Trophoblast cell (in vitro differentiated cells and primary cell): ENCODE data around the gene C5orf15.

Experiments used
- DNase-seq, 2 donors: peaks; one replicate each; pipeline ENCODE4 v3.0.0-alpha.2; 2016
- H2AFZ ChIP-seq: 2 replicates; pipeline ENCODE4 v1.6.1; 2013; ENCODE audit warnings: low read length, moderate library complexity, mild to moderate bottlenecking; ENCODE audit not compliant: insufficient read depth, poor library complexity
- H2AK5ac ChIP-seq: 2 replicates; pipeline ENCODE4 v1.6.1; 2013; ENCODE audit warnings: mild to moderate bottlenecking, low read length
- H2BK120ac ChIP-seq: 2 replicates; pipeline ENCODE4 v1.6.1; 2013; ENCODE audit warnings: low read length, mild to moderate bottlenecking, moderate library complexity; ENCODE audit not compliant: insufficient read depth, poor library complexity
- H2BK12ac ChIP-seq: 2 replicates; pipeline ENCODE4 v1.6.1; 2013; ENCODE audit warnings: mild to moderate bottlenecking, low read length, moderate library complexity
- H2BK5ac ChIP-seq: 2 replicates; pipeline ENCODE4 v1.6.1; 2013; ENCODE audit warnings: low read length, low read depth, moderate library complexity, mild to moderate bottlenecking; ENCODE audit not compliant: poor library complexity
- H3K14ac ChIP-seq: 2 replicates; pipeline ENCODE4 v1.6.1; 2013; ENCODE audit warnings: mild to moderate bottlenecking, low read length
- H3K18ac ChIP-seq: 2 replicates; pipeline ENCODE4 v1.6.1; 2013; ENCODE audit warnings: mild to moderate bottlenecking, low read length
- H3K23ac ChIP-seq: 2 replicates; pipeline ENCODE4 v1.6.1; 2013; ENCODE audit warnings: low read length
- H3K27ac ChIP-seq: 2 replicates; pipeline ENCODE4 v1.5.1; 2013; ENCODE audit warnings: low read depth, mild to moderate bottlenecking, inconsistent platforms, low read length, moderate library complexity
- H3K27me3 ChIP-seq: 2 replicates; pipeline ENCODE4 v1.6.1; 2013; ENCODE audit warnings: inconsistent platforms, mild to moderate bottlenecking, low read length, moderate library complexity; ENCODE audit not compliant: insufficient read depth
- H3K36me3 ChIP-seq, 2 experiments: 1 replicate in 1 of 2; 2 replicates in 1 of 2; pipeline ENCODE4 v1.6.1; 2013; ENCODE audit warnings: low read length in 2 of 2, mild to moderate bottlenecking in 2 of 2, moderate library complexity in 1 of 2; ENCODE audit not compliant: insufficient read depth in 2 of 2, control insufficient read depth in 1 of 2
- H3K4ac ChIP-seq: 2 replicates; pipeline ENCODE4 v1.6.1; 2013; ENCODE audit warnings: low read depth, mild to moderate bottlenecking, low read length, moderate library complexity
- H3K4me1 ChIP-seq, 2 experiments: 1 replicate in 1 of 2; 2 replicates in 1 of 2; pipeline ENCODE4 v1.6.1; 2013; ENCODE audit warnings: low read length in 2 of 2, mild to moderate bottlenecking in 2 of 2, moderate library complexity in 1 of 2; ENCODE audit not compliant: insufficient read depth in 2 of 2, control insufficient read depth in 1 of 2
- H3K4me2 ChIP-seq: 2 replicates; pipeline ENCODE4 v1.6.1; 2013; ENCODE audit warnings: inconsistent platforms, mild to moderate bottlenecking, low read length, moderate library complexity
- H3K4me3 ChIP-seq: 2 replicates; pipeline ENCODE4 v1.5.1; 2013; ENCODE audit warnings: mild to moderate bottlenecking, low read depth, low read length, inconsistent platforms
- H3K79me1 ChIP-seq: one replicate; pipeline ENCODE4 v1.6.1; 2013; ENCODE audit warnings: low read length
- H3K79me2 ChIP-seq: 2 replicates; pipeline ENCODE4 v1.6.1; 2013; ENCODE audit warnings: low read length, mild to moderate bottlenecking; ENCODE audit not compliant: control insufficient read depth, insufficient read depth, poor library complexity
- H3K9ac ChIP-seq: 2 replicates; pipeline ENCODE4 v1.6.1; 2013; ENCODE audit warnings: mild to moderate bottlenecking, low read length
- H3K9me3 ChIP-seq: 2 replicates; pipeline ENCODE4 v1.6.1; 2013; ENCODE audit warnings: low read depth, mild to moderate bottlenecking, control low read depth, inconsistent platforms, low read length; ENCODE audit not compliant: insufficient read depth
- H4K12ac ChIP-seq: 2 replicates; pipeline ENCODE4 v1.6.1; 2013; ENCODE audit warnings: low read depth, mild to moderate bottlenecking, low read length, moderate library complexity
- H4K8ac ChIP-seq: 2 replicates; pipeline ENCODE4 v1.6.1; 2013; ENCODE audit warnings: low read depth, mild to moderate bottlenecking, low read length, moderate library complexity
- H4K91ac ChIP-seq: one replicate; pipeline ENCODE4 v1.6.1; 2013; ENCODE audit warnings: low read depth, mild to moderate bottlenecking, low read length, moderate library complexity
- WGBS: extraction: QIAGEN DNeasy Blood & Tissue Kit; methylation state at CpG from one replicate; pipeline ENCODE4 v1.1.7; 2013; ENCODE audit warnings: missing lambda C conversion rate; ENCODE audit not compliant: insufficient read length, insufficient coverage; ENCODE audit errors: extremely low coverage; 5-methylcytosine and 5-hydroxymethylcytosine counted together

Gene C5orf15

GRCh38 chr5:133983674-133984073, 15.2 kb upstream of the C5orf15 start:
- Histone ChIP-seq H4K12ac (no peak overlapping the region), H2BK12ac (no peak overlapping the region), H3K79me2 (no peaks in the 10 kb centered on the region), H3K27me3 (no peaks in the 10 kb centered on the region), H2BK5ac (no peak overlapping the region), H2AFZ (no peak overlapping the region), H2AK5ac (no peak overlapping the region), H3K4me1 (no peaks in the 10 kb centered on the region), H3K4me2 (no peak overlapping the region), H3K36me3 (peaks cover 37 to 61% of the 10 kb centered on the region in 2 experiments), H3K23ac (no peak overlapping the region), H2BK120ac (no peak overlapping the region), H3K18ac (no peak overlapping the region), H3K14ac (no peak overlapping the region), H3K79me1 (no peaks in the 10 kb centered on the region), H3K4ac (no peak overlapping the region), H4K91ac (no peak overlapping the region), H3K9me3 (no peaks in the 10 kb centered on the region), H3K9ac (no peak overlapping the region), H4K8ac (no peak overlapping the region), H3K27ac (no peak overlapping the region), H3K4me3 (no peak overlapping the region)
- DNase-seq: no peak
- WGBS: no CpG with 5 or more reads among the region's 5 CpGs

GRCh38 chr5:133981714-133982113, 13.3 kb upstream of the C5orf15 start:
- H3K14ac ChIP-seq: no peak overlapping the region
- H4K91ac ChIP-seq: no peak overlapping the region
- no peak for DNase-seq
- H3K27ac ChIP-seq: no peak overlapping the region
- H3K4me1 ChIP-seq: no peaks in the 10 kb centered on the region
- no peak overlapping the region for H4K12ac ChIP-seq
- no peak overlapping the region for H2AFZ ChIP-seq
- no peaks in the 10 kb centered on the region for H3K27me3 ChIP-seq
- H3K79me2 ChIP-seq: no peaks in the 10 kb centered on the region
- H2BK120ac ChIP-seq: no peak overlapping the region
- no peak overlapping the region for H2BK12ac ChIP-seq
- H2AK5ac ChIP-seq: no peak overlapping the region
- H2BK5ac ChIP-seq: no peak overlapping the region
- H3K4me2 ChIP-seq: no peak overlapping the region
- H3K18ac ChIP-seq: no peak overlapping the region
- H4K8ac ChIP-seq: no peak overlapping the region
- H3K36me3 ChIP-seq: peaks cover 36 to 58% of the 10 kb centered on the region in 2 experiments
- H3K9me3 ChIP-seq: no peaks in the 10 kb centered on the region
- H3K9ac ChIP-seq: no peak overlapping the region
- WGBS: no CpG with 5 or more reads among the region's 1 CpG
- no peaks in the 10 kb centered on the region for H3K79me1 ChIP-seq
- H3K4ac ChIP-seq: no peak overlapping the region
- no peak overlapping the region for H3K23ac ChIP-seq
- H3K4me3 ChIP-seq: no peak overlapping the region

DNA sequence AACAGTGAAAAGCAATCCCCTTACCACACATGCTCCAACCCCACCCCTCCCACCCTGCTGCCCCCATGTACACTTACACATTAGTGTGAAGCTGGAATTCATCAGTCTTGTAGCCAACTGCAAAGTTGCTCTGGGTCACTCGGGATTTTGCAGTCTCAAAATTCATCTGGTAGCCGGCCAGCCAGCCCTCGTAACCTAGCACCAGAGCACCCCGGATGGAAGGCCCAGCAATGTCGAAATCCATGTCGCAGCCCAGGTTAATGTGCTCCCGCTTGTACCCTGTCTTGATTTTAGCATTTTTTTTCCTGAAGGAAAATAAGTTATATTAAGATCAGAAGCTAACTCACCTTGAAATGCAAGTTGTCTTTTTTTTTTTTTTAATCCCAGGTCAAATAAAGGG, 12.2 kb upstream of the C5orf15 start:
- no peak overlapping the region for H2BK5ac ChIP-seq
- no peak overlapping the region for H3K4me2 ChIP-seq
- no peak overlapping the region for H2BK120ac ChIP-seq
- H3K79me2 ChIP-seq: no peaks in the 10 kb centered on the region
- H3K9ac ChIP-seq: no peak overlapping the region
- H3K4me1 ChIP-seq: no peaks in the 10 kb centered on the region
- no peak overlapping the region for H3K4me3 ChIP-seq
- H3K27ac ChIP-seq: no peak overlapping the region
- no peaks in the 10 kb centered on the region for H3K79me1 ChIP-seq
- H3K14ac ChIP-seq: no peak overlapping the region
- no peak overlapping the region for H2AK5ac ChIP-seq
- H3K23ac ChIP-seq: no peak overlapping the region
- no peaks in the 10 kb centered on the region for H3K9me3 ChIP-seq
- H4K8ac ChIP-seq: no peak overlapping the region
- H3K36me3 ChIP-seq: peaks cover 36 to 52% of the 10 kb centered on the region in 2 experiments
- H2BK12ac ChIP-seq: no peak overlapping the region
- H4K12ac ChIP-seq: no peak overlapping the region
- WGBS: no CpG with 5 or more reads among the region's 7 CpGs
- H2AFZ ChIP-seq: no peak overlapping the region
- no peak overlapping the region for H3K4ac ChIP-seq
- no peak overlapping the region for H3K18ac ChIP-seq
- no peak overlapping the region for H4K91ac ChIP-seq
- DNase-seq: no peak
- H3K27me3 ChIP-seq: no peaks in the 10 kb centered on the region

DNA sequence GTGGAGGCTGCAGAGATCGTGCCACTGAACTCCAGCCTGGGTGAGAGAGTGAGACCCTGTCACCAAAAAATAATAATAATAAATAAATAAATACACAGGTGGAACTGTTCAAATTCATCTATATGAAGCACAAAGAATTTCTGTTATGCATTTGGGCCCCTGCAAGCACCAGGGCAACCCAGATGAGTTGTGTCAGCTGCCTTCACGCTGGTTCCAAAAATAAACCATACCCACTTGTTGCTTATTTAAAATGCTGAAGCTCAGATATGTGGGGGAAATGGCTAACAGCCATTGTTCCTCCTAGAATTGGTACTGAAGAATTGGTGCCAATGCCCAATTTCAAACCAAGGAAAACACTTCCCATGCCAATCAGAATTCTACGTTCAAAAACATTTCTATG, 10.5 kb upstream of the C5orf15 start:
- Histone ChIP-seq H3K27ac (no peak overlapping the region), H3K36me3 (peaks cover 41 to 54% of the 10 kb centered on the region in 2 experiments), H3K23ac (no peak overlapping the region), H3K79me2 (no peaks in the 10 kb centered on the region), H2AFZ (no peak overlapping the region), H4K91ac (no peak overlapping the region), H2AK5ac (no peak overlapping the region), H4K8ac (no peak overlapping the region), H3K27me3 (no peaks in the 10 kb centered on the region), H3K9ac (no peak overlapping the region), H4K12ac (no peak overlapping the region), H2BK120ac (no peak overlapping the region), H3K4me3 (no peak overlapping the region), H2BK5ac (no peak overlapping the region), H3K79me1 (no peaks in the 10 kb centered on the region), H3K4me1 (no peaks in the 10 kb centered on the region), H3K18ac (no peak overlapping the region), H3K14ac (no peak overlapping the region), H2BK12ac (no peak overlapping the region), H3K4ac (no peak overlapping the region), H3K4me2 (no peak overlapping the region), H3K9me3 (no peaks in the 10 kb centered on the region)
- no peak for DNase-seq
- WGBS: no CpG with 5 or more reads among the region's 3 CpGs
